HG02642 (cell line): ENCODE measurements around the gene GPR146.

Source experiments
- ATAC-seq: cut with Tn5 transposase; IDR thresholded peaks from one replicate; pipeline ENCODE4 v1.9.1; 2021; ENCODE audit warnings: mild to moderate bottlenecking; ENCODE audit not compliant: unreplicated experiment, poor library complexity

GPR146 gene

GRCh38 chr7:1103009-1103788 lies 58.9 kb downstream of the GPR146 start:
- ATAC-seq: peak; percentile 45

GRCh38 chr7:1103789-1104515 lies 59.6 kb downstream of the GPR146 start:
- no peak for ATAC-seq

- ATAC-seq: no peak
These were observed 60.3 kb downstream of the GPR146 start for GRCh38 chr7:1104516-1105179.

- ATAC-seq: peak; percentile 36
These were observed 60.8 kb downstream of the GPR146 start for GRCh38 chr7:1105189-1105588.

GRCh38 chr7:1106063-1106792 lies 61.9 kb downstream of the GPR146 start:
- ATAC-seq: no peak

GRCh38 chr7:1106793-1107421 lies 62.6 kb downstream of the GPR146 start:
- no peak for ATAC-seq

GRCh38 chr7:1108264-1108920 lies 64.0 kb downstream of the GPR146 start:
- ATAC-seq: no peak
